Loucy (cell line): ENCODE data around the gene FCHSD2.

ENCODE experiments used
- H2AFZ ChIP-seq: fragments of 200-600 bp; sonication (generic); 2 replicates; pipeline ENCODE4 v1.6.0; 2016; ENCODE audit warnings: antibody characterized with exemption, mild to moderate bottlenecking, low read length, moderate library complexity
- H3F3A ChIP-seq: fragments of 200-600 bp; 2 replicates; pipeline ENCODE4 v1.6.0; 2016; ENCODE audit warnings: antibody characterized with exemption, low read depth, mild to moderate bottlenecking
- H3K27me3 ChIP-seq: fragments of 200-600 bp; sonication (generic); 2 replicates; pipeline ENCODE4 v1.6.1; 2014; ENCODE audit warnings: low read length, mild to moderate bottlenecking; ENCODE audit not compliant: insufficient read depth, poor library complexity, severe bottlenecking
- H3K36me3 ChIP-seq: fragments of 200-600 bp; sonication (generic); 2 replicates; pipeline ENCODE4 v1.6.1; 2016; ENCODE audit warnings: low read length; ENCODE audit not compliant: insufficient read depth
- H3K4me1 ChIP-seq: fragments of 200-600 bp; sonication (generic); 2 replicates; pipeline ENCODE4 v1.5.1; 2014; ENCODE audit warnings: low read length, mild to moderate bottlenecking; ENCODE audit not compliant: insufficient read depth, poor library complexity, severe bottlenecking
- H3K4me2 ChIP-seq: fragments of 200-600 bp; sonication (generic); 2 replicates; pipeline ENCODE4 v1.6.0; 2014; ENCODE audit warnings: antibody characterized with exemption, low read length, low read depth, mild to moderate bottlenecking; ENCODE audit not compliant: poor library complexity, severe bottlenecking
- H3K4me3 ChIP-seq: fragments of 200-600 bp; sonication (generic); 2 replicates; pipeline ENCODE4 v1.5.1; 2014; ENCODE audit warnings: low read length, mild to moderate bottlenecking, mixed read lengths; ENCODE audit not compliant: poor library complexity, severe bottlenecking
- H3K79me2 ChIP-seq: fragments of 200-600 bp; sonication (generic); 2 replicates; pipeline ENCODE4 v1.6.1; 2014; ENCODE audit warnings: low read length; ENCODE audit not compliant: insufficient read depth
- H3K9ac ChIP-seq: fragments of 200-600 bp; sonication (generic); 2 replicates; pipeline ENCODE4 v1.6.0; 2014; ENCODE audit warnings: mild to moderate bottlenecking, low read depth, low read length, moderate library complexity; ENCODE audit not compliant: poor library complexity, severe bottlenecking
- H3K9me2 ChIP-seq: fragments of 200-600 bp; sonication (generic); replicated peaks from 2 replicates; pipeline ENCODE4 v1.6.1; 2016; ENCODE audit warnings: low read depth, low read length, mixed read lengths
- H3K9me3 ChIP-seq: fragments of 200-600 bp; sonication (generic); 2 replicates; pipeline ENCODE4 v1.6.1; 2014; ENCODE audit warnings: mild to moderate bottlenecking, antibody characterized with exemption, low read length, low read depth; ENCODE audit not compliant: insufficient read depth
- H4K20me1 ChIP-seq: fragments of 200-600 bp; sonication (generic); 2 replicates; pipeline ENCODE4 v1.6.0; 2014; ENCODE audit warnings: antibody characterized with exemption, low read length, mild to moderate bottlenecking; ENCODE audit not compliant: insufficient read depth, poor library complexity, severe bottlenecking
- EZH2phosphoT487 ChIP-seq: fragments of 200-600 bp; IDR thresholded peaks from 2 replicates; pipeline ENCODE4 v1.6.1; 2018; ENCODE audit warnings: antibody characterized with exemption, mild to moderate bottlenecking, moderate library complexity, borderline replicate concordance
- TF ChIP-seq, protein P1 (sequence below): fragments of 200-600 bp; sonication (generic); conservative IDR thresholded peaks from 2 replicates; pipeline ENCODE4 v1.5.1; 2014; ENCODE audit warnings: mild to moderate bottlenecking, antibody characterized with exemption, low read length

Gene FCHSD2

DNA sequence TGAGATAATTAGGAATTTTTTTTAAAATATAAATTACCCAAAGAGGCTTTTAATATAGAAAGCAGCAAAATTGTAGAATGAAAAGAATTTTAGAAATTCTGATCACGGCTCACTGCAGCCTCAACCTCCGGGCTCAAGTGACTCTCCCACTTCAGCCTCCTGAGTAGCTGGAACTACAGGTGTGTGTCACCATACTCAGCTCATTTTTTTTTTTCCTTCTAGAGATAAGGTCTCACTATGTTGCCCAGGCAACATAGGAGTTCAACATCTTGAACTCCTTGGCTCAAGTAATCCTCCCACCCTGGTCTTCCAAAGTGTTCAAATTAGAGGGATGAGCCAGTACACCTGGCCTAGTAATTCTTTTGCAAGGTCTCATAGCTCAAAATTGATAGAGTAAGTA lies 251.2 kb downstream of the FCHSD2 start:
- peaks cover 74% of the 10 kb centered on the region for H3K36me3 ChIP-seq
- H3K27me3 ChIP-seq, result no peaks in the 10 kb centered on the region
- no peak for TF ChIP-seq EZH2phosphoT487
- TF ChIP-seq, protein P1, sequence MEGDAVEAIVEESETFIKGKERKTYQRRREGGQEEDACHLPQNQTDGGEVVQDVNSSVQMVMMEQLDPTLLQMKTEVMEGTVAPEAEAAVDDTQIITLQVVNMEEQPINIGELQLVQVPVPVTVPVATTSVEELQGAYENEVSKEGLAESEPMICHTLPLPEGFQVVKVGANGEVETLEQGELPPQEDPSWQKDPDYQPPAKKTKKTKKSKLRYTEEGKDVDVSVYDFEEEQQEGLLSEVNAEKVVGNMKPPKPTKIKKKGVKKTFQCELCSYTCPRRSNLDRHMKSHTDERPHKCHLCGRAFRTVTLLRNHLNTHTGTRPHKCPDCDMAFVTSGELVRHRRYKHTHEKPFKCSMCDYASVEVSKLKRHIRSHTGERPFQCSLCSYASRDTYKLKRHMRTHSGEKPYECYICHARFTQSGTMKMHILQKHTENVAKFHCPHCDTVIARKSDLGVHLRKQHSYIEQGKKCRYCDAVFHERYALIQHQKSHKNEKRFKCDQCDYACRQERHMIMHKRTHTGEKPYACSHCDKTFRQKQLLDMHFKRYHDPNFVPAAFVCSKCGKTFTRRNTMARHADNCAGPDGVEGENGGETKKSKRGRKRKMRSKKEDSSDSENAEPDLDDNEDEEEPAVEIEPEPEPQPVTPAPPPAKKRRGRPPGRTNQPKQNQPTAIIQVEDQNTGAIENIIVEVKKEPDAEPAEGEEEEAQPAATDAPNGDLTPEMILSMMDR, result no peak
- peaks cover 5% of the 10 kb centered on the region for H3K4me1 ChIP-seq
- no peaks in the 10 kb centered on the region for H3K79me2 ChIP-seq
- H3K4me3 ChIP-seq, result no peak overlapping the region
- no peaks in the 10 kb centered on the region; the same call in 1 of the 2 replicates for H3F3A ChIP-seq
- no peaks in the 10 kb centered on the region for H3K9me2 ChIP-seq
- no peaks in the 10 kb centered on the region for H4K20me1 ChIP-seq
- H3K9me3 ChIP-seq, result no peaks in the 10 kb centered on the region
- no peak overlapping the region for H2AFZ ChIP-seq
- H3K4me2 ChIP-seq, result no peak overlapping the region
- no peak overlapping the region for H3K9ac ChIP-seq

DNA sequence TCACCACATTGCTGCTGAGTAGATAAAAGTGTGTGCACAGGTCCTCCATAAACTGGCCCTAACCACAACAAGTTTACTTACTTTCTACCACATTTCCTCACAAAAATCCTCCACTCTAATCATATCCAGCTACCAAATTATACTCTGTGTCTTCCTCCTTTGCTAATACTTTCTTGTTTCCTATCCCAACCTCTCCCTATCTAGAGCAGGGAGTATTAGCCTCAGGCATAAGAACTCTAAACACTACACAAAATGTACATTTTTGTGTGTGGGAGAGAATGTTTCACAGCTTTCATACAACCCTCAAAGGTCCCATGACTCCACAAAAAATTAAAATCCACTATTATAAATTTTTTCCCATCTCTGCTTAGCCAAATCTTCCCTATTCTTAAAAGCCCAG lies 255.5 kb downstream of the FCHSD2 start:
- H3K9ac ChIP-seq, result no peak overlapping the region
- no peak overlapping the region for H2AFZ ChIP-seq
- H3K4me1 ChIP-seq, result peaks cover 8% of the 10 kb centered on the region
- H3F3A ChIP-seq, result no peaks in the 10 kb centered on the region; the same call in 1 of the 2 replicates
- H3K79me2 ChIP-seq, result no peaks in the 10 kb centered on the region
- no peaks in the 10 kb centered on the region for H3K9me3 ChIP-seq
- H4K20me1 ChIP-seq, result no peaks in the 10 kb centered on the region
- H3K36me3 ChIP-seq, result peaks cover 81% of the 10 kb centered on the region
- no peaks in the 10 kb centered on the region for H3K27me3 ChIP-seq
- H3K9me2 ChIP-seq, result no peaks in the 10 kb centered on the region
- H3K4me3 ChIP-seq, result no peak overlapping the region
- H3K4me2 ChIP-seq, result no peak overlapping the region
- TF ChIP-seq, protein P1, result no peak
- no peak for TF ChIP-seq EZH2phosphoT487

DNA sequence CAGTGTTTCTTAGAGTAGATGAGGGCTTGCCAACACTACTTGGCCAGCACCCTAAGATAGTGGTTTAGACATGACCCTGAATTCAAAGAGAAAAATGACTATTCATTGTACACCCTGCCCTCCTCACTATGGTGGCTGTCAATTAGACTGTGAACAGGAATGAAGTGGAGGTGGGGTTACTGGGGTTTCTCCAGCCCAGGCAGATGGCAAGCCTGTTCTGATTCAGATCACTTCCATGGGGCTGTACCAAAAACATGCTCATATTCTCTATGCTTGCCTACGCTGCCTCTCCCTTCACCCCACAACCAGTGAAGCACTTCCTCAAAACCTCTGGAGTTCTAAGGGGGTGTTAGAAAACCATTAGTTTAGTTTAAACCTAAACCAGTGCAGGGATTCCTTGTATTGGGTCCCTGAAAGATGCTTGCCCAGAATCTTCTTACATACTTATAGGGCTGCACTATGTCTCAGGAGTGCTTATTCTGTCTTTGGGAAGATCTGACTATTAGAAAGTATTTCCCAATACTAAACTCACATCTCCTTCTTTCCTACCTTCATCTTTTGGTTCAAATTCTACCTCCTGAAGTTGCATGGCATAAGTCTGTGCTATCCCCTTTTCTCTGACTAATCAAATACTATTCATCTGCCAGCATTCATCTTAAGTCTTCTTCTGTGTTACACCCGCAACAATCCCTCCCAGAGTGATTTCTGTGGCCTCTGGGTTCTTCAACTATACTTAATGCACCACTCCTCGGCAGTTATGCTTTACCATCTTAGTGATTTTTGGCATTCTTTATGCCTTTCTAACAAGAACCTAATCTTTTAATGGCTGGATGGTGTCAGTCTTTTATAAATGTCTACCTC lies 256.1 kb downstream of the FCHSD2 start:
- peaks cover 4% of the 10 kb centered on the region; the same call in 1 of the 2 replicates for H3K79me2 ChIP-seq
- no peak overlapping the region for H2AFZ ChIP-seq
- TF ChIP-seq EZH2phosphoT487, result no peak
- TF ChIP-seq, protein P1, result no peak
- H3K9me3 ChIP-seq, result no peaks in the 10 kb centered on the region
- H3K9me2 ChIP-seq, result no peaks in the 10 kb centered on the region
- no peaks in the 10 kb centered on the region; the same call in 1 of the 2 replicates for H3F3A ChIP-seq
- H3K4me1 ChIP-seq, result peaks cover 8% of the 10 kb centered on the region
- no peak overlapping the region for H3K9ac ChIP-seq
- H3K36me3 ChIP-seq, result peaks cover 82% of the 10 kb centered on the region
- H3K4me3 ChIP-seq, result no peak overlapping the region
- no peak overlapping the region for H3K4me2 ChIP-seq
- H4K20me1 ChIP-seq, result no peaks in the 10 kb centered on the region
- H3K27me3 ChIP-seq, result no peaks in the 10 kb centered on the region
